Gastrocnemius medialis (tissue), 4 donors: ENCODE data around the gene SCGB1C1. TPM values are rescaled to one million over a fixed set of nuclear protein-coding genes. Genes with fewer than 3 reads are reported as not detected.
A peak's percentile ranks its signal among the peaks of the same experiment; 100 is the strongest.
"Not testable (repeated sequence)": the region's sequence is repeated elsewhere in the genome, so short reads cannot be mapped to it uniquely, and the experiment has no call there.

ENCODE experiments used
- ATAC-seq, 2 donors: fragments of 150-250 bp; one replicate each; pipeline ENCODE4 v1.9.1; 2016
- DNase-seq, 2 donors: peaks; one replicate each; pipeline ENCODE4 v3.0.0-alpha.2; 2019
- H3K27ac ChIP-seq, 4 donors: fragments of 200-600 bp; sonication (generic); 1 replicate in 1 of 4; 2 replicates in 3 of 4; pipeline ENCODE4 v1.5.1; 2016 to 2018; ENCODE audit warnings: mild to moderate bottlenecking in 2 of 4, moderate library complexity in 1 of 4
- H3K27me3 ChIP-seq, 3 donors: fragments of 200-600 bp; sonication (generic) in 2 of 3; 1 replicate in 1 of 3; 2 replicates in 2 of 3; pipeline versions ENCODE4 v1.5.1 to v1.6.0; 2016 to 2019; ENCODE audit warnings: mild to moderate bottlenecking in 1 of 3, moderate library complexity in 1 of 3
- H3K36me3 ChIP-seq, 2 donors: fragments of 200-600 bp; sonication (generic) in 1 of 2; one replicate each; pipeline ENCODE4 v1.5.1; 2017 to 2018
- H3K4me1 ChIP-seq, 2 donors: fragments of 200-600 bp; sonication (generic) in 1 of 2; one replicate each; pipeline ENCODE4 v1.5.1; 2016 to 2017; ENCODE audit warnings: mild to moderate bottlenecking in 2 of 2
- H3K4me3 ChIP-seq, 4 donors: fragments of 200-600 bp; sonication (generic) in 3 of 4; 1 replicate in 1 of 4; 2 replicates in 3 of 4; pipeline ENCODE4 v1.5.1; 2016 to 2019; ENCODE audit warnings: mild to moderate bottlenecking in 2 of 4
- H3K9me3 ChIP-seq, 3 donors: fragments of 200-600 bp; sonication (generic) in 2 of 3; 1 replicate in 1 of 3; 2 replicates in 2 of 3; pipeline ENCODE4 v1.5.1; 2016 to 2019
- in situ Hi-C, 4 donors: fragments of 200-750 bp; cut with MboI; loops; one replicate each; pipeline versions ENCODE4 v1.15.0 to v1.8.0; 2017; ENCODE audit warnings: low sequenced_read_pairs in 4 of 4
- intact Hi-C: fragments of 100-400 bp; cut with DNase I; formaldehyde crosslinking; loops from one replicate; pipeline ENCODE4 v1.15.1; 2023; ENCODE audit warnings: low total_unique reads
- total RNA-seq, 4 donors: library from RNA; depleted of rRNA; stranded (reverse); fragments of >200 nt; gene quantifications; one replicate each; pipeline versions ENCODE4 v1.1.0 to v1.2.3, GENCODE V29; 2016
- TF ChIP-seq, protein P1 (sequence below), 5 experiments: fragments of 450-650 bp in 3 of 5; fragments of 200-600 bp in 2 of 5; sonication (generic) in 2 of 5; IDR thresholded peaks in 4 of 5; conservative IDR thresholded peaks in 1 of 5; 1 replicate in 4 of 5; 2 replicates in 1 of 5; pipeline ENCODE4 v1.5.1; 2016 to 2019; ENCODE audit warnings: antibody characterized with exemption in 5 of 5, mild to moderate bottlenecking in 3 of 5, moderate library complexity in 3 of 5

The SCGB1C1 gene
- not detected for total RNA-seq

DNA sequence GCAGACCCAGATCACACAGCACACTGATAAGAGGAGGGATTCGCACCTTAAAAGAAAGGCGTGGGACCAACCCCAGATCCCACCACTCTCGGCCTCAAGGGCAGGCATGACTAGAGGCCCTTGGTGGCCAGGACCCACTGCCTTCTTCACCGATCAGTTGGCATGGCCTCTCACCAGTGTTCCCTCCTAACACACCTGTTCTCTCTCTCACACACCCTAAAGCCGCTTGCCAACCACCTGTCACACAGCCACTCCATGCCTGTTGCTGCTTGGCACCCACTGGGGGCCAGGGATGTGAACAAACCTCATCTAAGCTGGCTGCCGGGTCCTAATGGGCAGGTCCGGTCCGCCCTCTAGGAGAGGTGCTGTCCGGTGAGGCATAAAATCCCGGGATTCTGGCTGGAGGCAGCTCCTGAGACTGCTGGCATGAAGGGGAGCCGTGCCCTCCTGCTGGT, at the start of gene SCGB1C1:
SCGB1C1 (plus strand) TSS at position 405 of the 455 bp plus-strand sequence; CDS start at position 427, 22 bp downstream.
- H3K27ac ChIP-seq, DNase-seq, H3K4me1 ChIP-seq, ATAC-seq, H3K36me3 ChIP-seq, H3K27me3 ChIP-seq, intact Hi-C loops, H3K4me3 ChIP-seq, in situ Hi-C loops, H3K9me3 ChIP-seq: not testable (repeated sequence)

- DNase-seq, H3K4me3 ChIP-seq, H3K9me3 ChIP-seq, in situ Hi-C loops, H3K27me3 ChIP-seq, ATAC-seq, H3K4me1 ChIP-seq, H3K27ac ChIP-seq, H3K36me3 ChIP-seq, intact Hi-C loops: not testable (repeated sequence)
- TF ChIP-seq, protein P1, sequence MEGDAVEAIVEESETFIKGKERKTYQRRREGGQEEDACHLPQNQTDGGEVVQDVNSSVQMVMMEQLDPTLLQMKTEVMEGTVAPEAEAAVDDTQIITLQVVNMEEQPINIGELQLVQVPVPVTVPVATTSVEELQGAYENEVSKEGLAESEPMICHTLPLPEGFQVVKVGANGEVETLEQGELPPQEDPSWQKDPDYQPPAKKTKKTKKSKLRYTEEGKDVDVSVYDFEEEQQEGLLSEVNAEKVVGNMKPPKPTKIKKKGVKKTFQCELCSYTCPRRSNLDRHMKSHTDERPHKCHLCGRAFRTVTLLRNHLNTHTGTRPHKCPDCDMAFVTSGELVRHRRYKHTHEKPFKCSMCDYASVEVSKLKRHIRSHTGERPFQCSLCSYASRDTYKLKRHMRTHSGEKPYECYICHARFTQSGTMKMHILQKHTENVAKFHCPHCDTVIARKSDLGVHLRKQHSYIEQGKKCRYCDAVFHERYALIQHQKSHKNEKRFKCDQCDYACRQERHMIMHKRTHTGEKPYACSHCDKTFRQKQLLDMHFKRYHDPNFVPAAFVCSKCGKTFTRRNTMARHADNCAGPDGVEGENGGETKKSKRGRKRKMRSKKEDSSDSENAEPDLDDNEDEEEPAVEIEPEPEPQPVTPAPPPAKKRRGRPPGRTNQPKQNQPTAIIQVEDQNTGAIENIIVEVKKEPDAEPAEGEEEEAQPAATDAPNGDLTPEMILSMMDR (IDR thresholded peaks at IDR 0.05 in 4 of 5, conservative IDR thresholded peaks at IDR 0.05 in 1 of 5), result peak in 1 of 5 experiments; percentile 26
These were observed 12.6 kb upstream of the SCGB1C1 start for GRCh38 chr11:180242-180641.

- not testable (repeated sequence) for DNase-seq
These were observed 3.6 kb upstream of the SCGB1C1 start for GRCh38 chr11:189200-189783.

DNA sequence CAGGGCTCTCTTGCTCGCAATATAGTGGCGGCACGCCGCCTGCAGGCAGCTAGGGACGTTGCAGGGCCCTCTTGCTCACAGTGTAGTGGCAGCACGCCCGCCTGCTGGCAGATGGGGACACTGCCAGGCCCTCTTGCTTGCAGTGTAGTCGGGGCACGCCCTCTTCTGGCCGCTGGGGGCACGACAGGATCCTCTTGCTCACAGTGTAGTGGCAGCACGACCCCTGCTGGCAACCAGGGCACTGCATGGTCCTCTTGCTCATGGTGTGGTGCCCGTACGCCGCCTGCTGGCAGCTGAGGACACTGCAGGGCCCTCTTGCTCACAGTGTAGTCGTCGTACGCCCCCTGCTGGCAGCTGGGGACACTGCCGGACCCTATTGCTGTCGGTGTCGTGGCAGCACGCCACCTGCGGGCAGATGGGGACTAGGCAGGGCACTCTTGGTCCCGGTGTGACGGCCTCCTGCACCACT, 3.0 kb upstream of the SCGB1C1 start:
- DNase-seq, result peak in 1 of 2 donors; percentile 15

More at GRCh38 chr11:189200-189783, 3.6 kb upstream of the SCGB1C1 start:
- H3K27ac ChIP-seq, H3K4me3 ChIP-seq, H3K36me3 ChIP-seq, in situ Hi-C loops, H3K9me3 ChIP-seq, ATAC-seq, intact Hi-C loops, H3K4me1 ChIP-seq, H3K27me3 ChIP-seq: not testable (repeated sequence)
- TF ChIP-seq, protein P1 (IDR thresholded peaks at IDR 0.05 in 4 of 5, conservative IDR thresholded peaks at IDR 0.05 in 1 of 5), result peak in 1 of 5 experiments; percentile 14

DNA sequence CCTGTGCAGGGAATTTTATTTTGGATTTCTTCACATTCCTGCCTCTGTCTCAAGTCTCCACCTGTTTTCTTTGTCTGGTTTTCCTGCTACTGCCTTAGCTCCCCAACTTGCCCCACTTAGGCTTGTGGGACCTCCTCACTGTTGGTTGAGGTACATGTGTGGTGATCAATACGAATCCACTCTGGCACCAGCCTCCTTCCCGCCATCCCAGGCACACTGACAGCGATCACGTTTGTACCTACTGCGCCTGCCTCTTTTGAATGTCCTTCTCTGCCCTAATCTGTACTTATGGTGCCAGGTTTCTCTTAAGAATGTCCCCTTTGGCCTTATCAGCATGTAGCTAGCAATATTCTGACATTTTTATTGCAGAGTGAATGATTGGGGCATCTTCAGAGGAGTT, 2.3 kb upstream of the SCGB1C1 start:
- H3K27me3 ChIP-seq, H3K4me1 ChIP-seq, H3K9me3 ChIP-seq, in situ Hi-C loops, intact Hi-C loops, H3K36me3 ChIP-seq, DNase-seq, H3K27ac ChIP-seq, ATAC-seq, H3K4me3 ChIP-seq: not testable (repeated sequence)

More for the DNA sequence above, 3.0 kb upstream of the SCGB1C1 start:
- H3K27me3 ChIP-seq, in situ Hi-C loops, H3K27ac ChIP-seq, H3K4me3 ChIP-seq, intact Hi-C loops, H3K4me1 ChIP-seq, H3K9me3 ChIP-seq, ATAC-seq, H3K36me3 ChIP-seq: not testable (repeated sequence)

DNA sequence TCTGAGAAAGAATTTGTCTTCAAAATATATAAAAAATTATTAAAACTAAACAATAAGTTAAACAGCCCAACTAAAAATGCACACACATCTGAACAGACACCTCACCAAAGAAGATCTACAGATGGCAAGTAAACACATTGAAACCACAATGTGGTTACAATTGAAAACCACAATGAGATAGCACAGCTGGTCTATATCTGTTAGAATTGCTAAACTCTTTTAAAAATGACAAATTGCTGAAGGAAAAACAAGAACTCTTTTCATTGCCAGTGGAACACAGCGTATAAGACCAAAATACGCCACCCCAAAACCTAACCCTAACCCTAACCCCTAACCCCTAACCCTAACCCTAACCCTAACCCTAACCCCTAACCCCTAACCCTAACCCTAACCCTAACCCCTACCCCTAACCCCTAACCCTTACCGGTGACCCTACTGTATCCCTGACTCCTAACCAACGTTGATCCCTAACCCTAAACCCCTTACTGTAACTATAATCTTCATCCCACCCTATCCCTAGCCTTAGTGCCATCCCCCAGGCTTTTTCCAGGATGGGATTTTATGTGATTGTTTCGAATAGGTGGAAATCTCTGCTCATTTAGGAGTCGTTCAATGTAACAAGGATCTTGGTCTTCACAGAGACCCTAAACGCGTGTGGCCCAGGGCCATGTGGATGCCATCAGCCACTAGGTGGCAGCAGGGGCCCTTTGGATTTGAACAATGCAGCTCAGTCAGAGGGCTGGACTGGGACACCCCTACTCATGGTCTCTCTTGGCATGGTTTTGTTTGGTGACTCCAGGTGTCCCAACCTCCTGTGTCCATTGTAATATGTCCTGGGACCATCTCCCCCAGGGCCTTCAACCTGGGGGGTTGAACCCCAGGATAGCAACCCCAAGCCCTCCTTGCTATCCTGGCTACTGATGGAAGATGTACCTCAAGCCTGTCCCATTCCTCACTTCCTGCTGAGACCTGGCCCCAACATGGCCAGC, 1.1 kb upstream of the SCGB1C1 start:
- H3K9me3 ChIP-seq, in situ Hi-C loops, H3K4me3 ChIP-seq, DNase-seq, intact Hi-C loops, H3K27ac ChIP-seq, H3K36me3 ChIP-seq, H3K4me1 ChIP-seq, H3K27me3 ChIP-seq: not testable (repeated sequence)
- ATAC-seq, result peak; percentile 62 to 65
- TF ChIP-seq, protein P1 (IDR thresholded peaks at IDR 0.05 in 4 of 5, conservative IDR thresholded peaks at IDR 0.05 in 1 of 5), result peak in 4 of 5 experiments; percentile 30 to 60 (median 46)

DNA sequence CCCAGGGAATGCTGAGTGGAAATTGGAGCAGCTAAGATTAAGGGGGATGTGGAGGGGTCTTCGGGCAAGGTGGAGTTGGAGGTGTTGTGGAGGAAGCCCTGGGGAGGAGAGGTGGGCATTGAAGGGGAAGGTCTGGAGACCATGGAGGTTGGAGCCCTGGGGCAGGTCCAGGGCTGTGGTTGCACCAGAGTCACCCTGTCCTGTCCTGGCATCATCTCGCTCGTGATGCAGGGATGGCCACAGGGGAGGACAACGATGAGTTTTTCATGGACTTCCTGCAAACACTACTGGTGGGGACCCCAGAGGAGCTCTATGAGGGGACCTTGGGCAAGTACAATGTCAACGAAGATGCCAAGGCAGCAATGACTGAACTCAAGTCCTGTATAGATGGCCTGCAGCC, 603 bp downstream of the SCGB1C1 start:
- ATAC-seq, H3K9me3 ChIP-seq, intact Hi-C loops, DNase-seq, H3K36me3 ChIP-seq, H3K4me1 ChIP-seq, H3K27ac ChIP-seq, H3K27me3 ChIP-seq, H3K4me3 ChIP-seq, in situ Hi-C loops: not testable (repeated sequence)
